ENCODE results near the gene PSMD11.
"Not testable (repeated sequence)": the region's sequence is repeated elsewhere in the genome, so short reads cannot be mapped to it uniquely, and the experiment has no call there.

PSMD11 gene

DNA sequence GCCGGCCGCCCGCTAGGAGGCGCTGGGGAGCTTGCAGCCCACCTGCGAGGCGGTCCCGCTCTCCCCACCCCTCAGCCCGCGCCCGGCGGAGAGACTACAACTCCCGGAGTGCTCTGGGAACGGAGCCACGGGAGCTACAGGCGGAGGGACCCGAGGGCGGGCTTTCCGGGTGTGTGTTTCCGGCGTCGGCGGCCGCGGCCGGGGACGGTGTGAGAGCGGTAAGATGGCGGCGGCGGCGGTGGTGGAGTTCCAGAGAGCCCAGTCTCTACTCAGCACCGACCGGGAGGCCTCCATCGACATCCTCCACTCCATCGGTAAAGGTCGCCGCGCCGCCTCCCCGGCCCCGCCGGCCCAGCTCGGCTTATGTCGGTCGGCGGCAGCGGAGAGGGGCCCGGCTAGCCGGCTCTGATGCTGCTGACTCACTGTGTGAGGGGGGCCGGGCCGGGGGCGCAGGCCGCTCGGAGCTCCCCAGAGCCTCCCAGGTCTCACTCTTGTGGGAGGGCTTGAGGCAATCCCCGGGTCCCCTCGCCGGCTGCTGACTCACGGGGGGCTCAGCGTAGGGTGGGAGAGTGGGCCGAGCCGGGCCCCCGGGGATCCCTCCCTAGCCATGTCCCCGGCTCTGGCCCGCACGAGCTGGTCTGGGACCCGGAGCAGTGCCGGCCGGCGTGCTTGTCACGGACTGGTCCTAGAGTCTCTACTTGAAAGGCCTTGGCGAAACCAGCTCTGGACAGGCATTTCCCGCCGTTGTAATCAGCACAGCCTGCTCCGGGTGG is at the start of gene PSMD11:
Gene PSMD11 (plus strand): TSS at position 210 of the 773 bp plus-strand sequence. CDS start 14 bp downstream, at position 224.
- TF ChIP-seq, protein P1, sequence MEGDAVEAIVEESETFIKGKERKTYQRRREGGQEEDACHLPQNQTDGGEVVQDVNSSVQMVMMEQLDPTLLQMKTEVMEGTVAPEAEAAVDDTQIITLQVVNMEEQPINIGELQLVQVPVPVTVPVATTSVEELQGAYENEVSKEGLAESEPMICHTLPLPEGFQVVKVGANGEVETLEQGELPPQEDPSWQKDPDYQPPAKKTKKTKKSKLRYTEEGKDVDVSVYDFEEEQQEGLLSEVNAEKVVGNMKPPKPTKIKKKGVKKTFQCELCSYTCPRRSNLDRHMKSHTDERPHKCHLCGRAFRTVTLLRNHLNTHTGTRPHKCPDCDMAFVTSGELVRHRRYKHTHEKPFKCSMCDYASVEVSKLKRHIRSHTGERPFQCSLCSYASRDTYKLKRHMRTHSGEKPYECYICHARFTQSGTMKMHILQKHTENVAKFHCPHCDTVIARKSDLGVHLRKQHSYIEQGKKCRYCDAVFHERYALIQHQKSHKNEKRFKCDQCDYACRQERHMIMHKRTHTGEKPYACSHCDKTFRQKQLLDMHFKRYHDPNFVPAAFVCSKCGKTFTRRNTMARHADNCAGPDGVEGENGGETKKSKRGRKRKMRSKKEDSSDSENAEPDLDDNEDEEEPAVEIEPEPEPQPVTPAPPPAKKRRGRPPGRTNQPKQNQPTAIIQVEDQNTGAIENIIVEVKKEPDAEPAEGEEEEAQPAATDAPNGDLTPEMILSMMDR (IDR thresholded peaks at IDR 0.05; ENCODE audit: low read depth, low read length, missing control alignments) = peak; percentile 91
- DNase-seq (ENCODE audit: extremely low read depth, low read depth) = peak; percentile 84
- H3K4me3 ChIP-seq (replicated peaks; ENCODE audit: low read depth, low read length) = peak within 1 kb of the TSS; percentile 96

DNA sequence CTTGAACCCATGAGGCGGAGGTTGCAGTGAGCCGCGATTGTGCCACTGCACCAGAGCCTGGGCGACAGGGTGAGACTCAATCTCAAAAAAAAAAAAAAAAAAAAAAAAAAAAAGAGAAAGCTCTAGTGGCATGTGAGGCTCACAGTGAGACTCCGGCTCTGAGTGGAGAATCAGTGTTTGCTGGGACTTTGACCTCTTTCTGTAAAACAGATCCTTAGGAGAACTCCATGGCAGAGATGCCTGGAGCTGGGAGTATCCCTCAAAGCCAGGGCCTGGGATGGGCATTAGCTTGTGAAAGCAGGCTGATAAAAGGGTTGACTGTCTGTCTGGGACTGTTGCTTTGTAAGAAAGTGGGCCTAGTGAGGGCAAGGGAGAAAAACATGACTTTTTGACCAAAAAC is 48.0 kb upstream of the PSMD11 start:
- no peak overlapping the region for H3K4me3 ChIP-seq (replicated peaks; ENCODE audit: low read depth, low read length)
- no peak for DNase-seq (ENCODE audit: extremely low read depth, low read depth)
- TF ChIP-seq, protein P1 (IDR thresholded peaks at IDR 0.05; ENCODE audit: low read depth, low read length, missing control alignments) = no peak

DNA sequence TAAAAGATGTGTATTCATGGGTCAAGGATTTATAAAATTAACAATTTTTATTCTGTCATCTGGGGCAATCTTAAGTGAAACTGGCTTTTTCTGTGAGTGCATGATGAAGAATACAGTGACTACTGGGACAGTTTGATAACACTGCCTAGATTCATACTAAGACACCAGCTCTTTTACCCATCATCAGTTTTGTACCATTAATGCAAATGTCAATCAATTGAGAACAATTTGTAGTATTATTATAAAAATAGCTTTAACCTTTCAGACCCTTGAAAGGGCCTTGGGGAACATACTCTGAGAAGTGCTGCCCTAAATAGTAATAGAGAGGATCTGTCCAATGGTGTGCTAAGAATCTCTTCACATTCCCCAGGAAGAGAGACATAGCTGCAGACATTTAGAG is 45.4 kb upstream of the PSMD11 start:
- TF ChIP-seq, protein P1 (IDR thresholded peaks at IDR 0.05; ENCODE audit: low read depth, low read length, missing control alignments) = no peak
- DNase-seq (ENCODE audit: extremely low read depth, low read depth) = no peak
- H3K4me3 ChIP-seq (replicated peaks; ENCODE audit: low read depth, low read length) = no peak overlapping the region

DNA sequence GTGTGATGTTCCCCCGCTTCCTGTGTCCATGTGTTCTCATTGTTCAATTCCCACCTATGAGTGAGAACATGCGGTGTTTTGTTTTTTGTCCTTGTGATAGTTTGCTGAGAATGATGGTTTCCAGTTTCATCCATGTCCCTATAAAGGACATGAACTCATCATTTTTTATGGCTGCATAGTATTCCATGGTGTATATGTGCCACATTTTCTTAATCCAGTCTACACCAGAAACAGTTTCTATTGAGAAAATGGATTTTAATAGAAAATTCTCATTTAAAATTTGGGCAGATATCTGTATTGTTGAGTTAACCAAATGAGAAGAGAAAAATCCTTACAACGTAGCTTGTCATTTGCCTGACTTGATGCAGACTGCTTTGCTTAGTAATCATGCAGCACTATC is 34.2 kb upstream of the PSMD11 start:
- H3K4me3 ChIP-seq (replicated peaks; ENCODE audit: low read depth, low read length); DNase-seq (ENCODE audit: extremely low read depth, low read depth): not testable (repeated sequence)

DNA sequence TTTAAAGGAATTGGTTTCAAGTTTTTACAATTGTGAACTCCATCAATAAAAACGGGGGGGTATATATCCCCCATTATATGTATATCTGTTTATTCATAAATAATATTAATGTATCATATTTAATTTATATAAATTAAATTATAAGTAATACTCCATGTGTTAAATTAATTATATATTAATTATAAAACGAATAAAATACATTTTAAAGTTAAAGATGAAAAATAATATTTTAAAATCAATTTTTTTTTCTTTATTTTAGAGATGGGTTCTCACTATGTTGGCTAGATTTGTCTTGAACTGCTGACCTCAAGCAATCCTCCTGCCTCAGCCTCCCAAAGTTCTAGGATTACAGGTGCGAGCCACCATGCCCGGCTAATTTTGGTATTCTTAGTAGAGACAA is 17.4 kb upstream of the PSMD11 start:
- TF ChIP-seq, protein P1 (IDR thresholded peaks at IDR 0.05; ENCODE audit: low read depth, low read length, missing control alignments) = no peak

DNA sequence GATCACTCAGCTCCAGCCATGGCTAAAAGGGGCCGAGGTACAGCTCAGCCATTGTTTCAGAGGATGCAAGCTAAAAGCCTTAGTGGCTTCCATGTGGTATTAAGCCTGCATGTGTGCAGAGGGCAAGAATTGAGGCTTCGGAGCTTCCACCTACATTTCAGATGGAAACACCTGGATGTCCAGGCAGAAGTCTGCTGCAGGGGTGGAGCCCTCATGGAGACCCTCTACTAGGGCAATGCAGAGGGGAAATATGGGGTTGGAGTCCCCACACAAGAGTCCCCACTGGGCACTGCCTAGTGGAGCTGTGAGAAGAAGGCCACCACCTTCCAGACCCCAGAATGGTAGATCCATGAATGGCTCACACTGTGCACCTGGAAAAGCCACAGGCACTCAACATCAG is 14.7 kb upstream of the PSMD11 start:
- H3K4me3 ChIP-seq (replicated peaks; ENCODE audit: low read depth, low read length) = no peak overlapping the region
- TF ChIP-seq, protein P1 (IDR thresholded peaks at IDR 0.05; ENCODE audit: low read depth, low read length, missing control alignments) = no peak
- no peak for DNase-seq (ENCODE audit: extremely low read depth, low read depth)

More for the DNA sequence above, 17.4 kb upstream of the PSMD11 start:
- no peak for DNase-seq (ENCODE audit: extremely low read depth, low read depth)
- H3K4me3 ChIP-seq (replicated peaks; ENCODE audit: low read depth, low read length) = no peak overlapping the region

DNA sequence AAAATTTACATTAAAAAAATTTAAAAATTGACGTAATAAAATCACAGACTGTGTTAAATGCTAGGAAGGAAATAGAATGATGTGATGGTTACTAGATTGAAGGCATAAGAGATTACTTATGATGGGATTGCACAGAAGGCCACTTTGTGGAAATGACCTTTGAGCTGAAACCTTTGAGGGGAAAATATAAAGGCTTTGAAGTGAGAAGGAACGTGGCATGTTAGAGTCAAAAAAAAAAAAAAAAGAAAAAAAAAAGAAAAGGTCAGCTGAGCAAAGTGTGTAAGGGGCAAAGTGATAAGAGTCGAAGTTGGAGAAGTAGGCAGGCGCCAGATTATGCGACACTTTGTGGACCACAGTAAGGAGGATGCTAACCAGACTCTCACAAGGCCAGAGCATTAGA is 3.6 kb upstream of the PSMD11 start:
- TF ChIP-seq, protein P1 (IDR thresholded peaks at IDR 0.05; ENCODE audit: low read depth, low read length, missing control alignments) = no peak
- no peak for DNase-seq (ENCODE audit: extremely low read depth, low read depth)
- no peak overlapping the region for H3K4me3 ChIP-seq (replicated peaks; ENCODE audit: low read depth, low read length)
